ENCODE data around the gene NTRK3.

NTRK3 gene

GRCh38 chr15:87981969-87982368 is 274.6 kb downstream of the NTRK3 start:
- DNase-seq (ENCODE audit: low spot score): no peak

DNA sequence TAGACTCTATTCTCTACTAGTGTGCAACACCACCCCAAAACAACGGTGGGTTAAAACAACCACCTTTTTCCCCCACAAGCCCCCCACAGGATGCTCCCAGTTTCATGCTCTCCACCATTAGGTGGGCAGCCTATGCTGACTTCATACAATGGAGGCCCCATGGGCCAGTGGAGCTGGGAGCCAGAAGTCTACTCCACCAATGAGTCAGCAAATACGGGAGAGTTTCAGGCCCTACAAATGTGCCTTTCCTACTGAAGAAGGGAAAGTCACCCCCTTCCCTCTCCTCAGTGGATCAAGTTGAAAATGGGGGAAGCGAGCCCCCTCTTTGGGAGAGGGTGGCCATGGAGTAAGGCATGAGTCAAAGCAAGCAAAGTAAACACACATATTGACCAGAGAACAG is 278.6 kb downstream of the NTRK3 start:
- DNase-seq (ENCODE audit: low spot score): no peak

DNA sequence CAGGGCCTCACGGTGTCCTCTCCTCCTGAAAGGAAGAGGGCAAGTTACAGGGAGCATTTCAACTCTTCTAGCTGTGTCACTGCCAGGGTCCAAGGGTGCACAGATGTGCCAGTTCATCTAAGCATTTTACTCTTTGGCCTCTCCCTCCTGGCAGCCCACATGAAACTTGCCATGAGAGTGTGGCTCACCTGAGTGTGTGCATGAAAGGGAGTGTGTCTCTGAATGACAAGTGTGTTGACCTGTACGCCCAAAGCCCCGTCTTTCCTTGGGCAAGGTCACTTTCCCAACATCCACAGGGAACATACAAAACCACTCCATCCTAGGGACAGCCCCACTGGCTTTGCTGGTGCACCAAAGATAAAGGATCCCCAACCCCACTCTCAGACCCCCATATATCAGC is 280.0 kb downstream of the NTRK3 start:
- no peak for DNase-seq (ENCODE audit: low spot score)

DNA sequence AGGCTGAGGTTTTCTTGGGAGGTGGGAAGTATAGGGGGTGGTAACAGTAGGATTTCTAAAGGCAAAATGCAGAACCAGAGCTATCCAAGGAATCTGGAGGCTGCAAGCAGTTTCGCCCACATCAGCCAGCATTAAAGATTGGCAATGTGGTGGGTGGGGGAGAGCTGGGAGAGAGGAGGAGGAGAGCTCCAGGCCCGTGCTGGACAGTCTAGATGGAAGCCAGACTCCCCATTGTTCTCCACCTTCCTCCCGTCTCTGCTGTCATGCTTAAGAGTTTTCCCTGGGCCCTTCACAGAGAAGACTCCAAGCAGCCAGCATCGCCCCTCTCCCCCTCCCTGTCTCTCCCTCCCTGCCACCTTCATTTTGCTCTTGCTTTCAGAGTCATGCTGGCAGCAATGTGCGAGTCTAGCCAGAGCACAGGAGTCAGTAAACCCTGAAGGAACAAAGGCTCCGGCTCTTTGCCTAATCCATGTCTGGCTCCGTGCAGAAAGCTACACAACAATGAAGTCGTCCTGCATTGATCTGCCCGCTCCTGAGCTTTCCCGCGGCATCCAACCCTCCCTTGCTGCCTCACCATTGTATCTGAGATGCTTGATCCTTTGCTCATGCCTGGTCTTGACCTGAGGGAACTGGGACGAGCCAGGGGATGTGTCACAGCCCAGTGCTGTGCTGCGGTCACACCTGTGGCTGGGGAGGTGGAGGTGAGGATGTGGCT is 282.9 kb downstream of the NTRK3 start:
- DNase-seq (ENCODE audit: low spot score): no peak

DNA sequence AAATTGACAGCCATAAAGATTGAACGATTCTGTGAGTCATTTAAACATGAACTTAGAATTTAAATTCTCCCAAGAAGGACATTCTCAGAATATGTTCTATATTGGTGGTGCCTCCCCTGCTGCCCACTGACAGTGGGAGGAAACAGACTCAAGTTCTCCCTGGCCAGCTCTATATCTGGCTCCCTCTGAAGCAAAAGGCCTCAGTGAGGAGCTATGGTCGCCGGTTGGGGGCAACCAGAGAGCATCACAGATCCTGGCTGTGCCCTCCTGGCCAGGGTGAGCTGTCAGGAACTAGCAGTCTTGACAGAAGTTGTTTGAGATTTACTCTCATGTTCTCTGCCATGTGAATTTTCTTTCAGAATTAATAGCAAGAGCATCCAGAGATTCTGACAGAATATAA is 285.5 kb downstream of the NTRK3 start:
- DNase-seq (ENCODE audit: low spot score): no peak

DNA sequence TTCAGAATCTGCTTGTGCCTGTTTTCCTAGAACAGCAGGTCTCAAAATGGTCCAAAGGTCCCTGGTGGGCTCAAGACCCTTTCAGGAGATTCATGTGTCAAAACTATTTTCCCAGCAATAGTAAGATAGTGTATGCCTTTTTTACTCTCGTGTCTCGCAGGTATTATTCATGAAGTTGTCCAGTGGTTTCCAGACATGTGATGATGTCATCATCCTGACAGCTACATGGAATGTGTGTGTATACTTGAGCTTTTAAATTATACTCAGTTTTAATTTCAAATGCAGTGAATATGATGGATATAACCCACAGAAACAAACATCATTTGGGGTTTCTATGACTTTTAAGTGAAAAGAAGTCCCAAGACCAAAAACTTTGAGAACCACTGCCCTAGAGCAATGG is 288.6 kb downstream of the NTRK3 start:
- DNase-seq (ENCODE audit: low spot score): no peak

DNA sequence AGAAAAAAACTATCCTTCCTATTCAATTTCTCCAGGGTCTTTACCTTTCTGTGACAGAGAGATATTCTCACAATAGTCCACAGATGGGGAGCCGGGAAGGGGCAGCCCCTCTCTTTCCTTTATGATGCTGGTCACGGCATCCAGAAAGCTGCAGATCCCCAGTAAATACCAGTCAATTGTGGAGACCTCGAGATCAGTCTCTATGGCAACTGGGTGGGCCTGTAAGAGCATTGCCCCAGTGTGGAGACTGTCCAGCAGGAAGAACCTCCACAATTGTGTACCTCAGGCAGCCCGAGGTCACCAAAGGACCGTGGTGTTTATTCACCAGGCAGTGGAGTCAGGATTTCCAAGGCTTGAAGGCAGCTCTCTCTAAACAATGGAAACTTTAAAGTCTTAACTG is 291.2 kb downstream of the NTRK3 start:
- no peak for DNase-seq (ENCODE audit: low spot score)

- no peak for DNase-seq (ENCODE audit: low spot score)
Measured at GRCh38 chr15:87962428-87962827, 294.1 kb downstream of the NTRK3 start.

DNA sequence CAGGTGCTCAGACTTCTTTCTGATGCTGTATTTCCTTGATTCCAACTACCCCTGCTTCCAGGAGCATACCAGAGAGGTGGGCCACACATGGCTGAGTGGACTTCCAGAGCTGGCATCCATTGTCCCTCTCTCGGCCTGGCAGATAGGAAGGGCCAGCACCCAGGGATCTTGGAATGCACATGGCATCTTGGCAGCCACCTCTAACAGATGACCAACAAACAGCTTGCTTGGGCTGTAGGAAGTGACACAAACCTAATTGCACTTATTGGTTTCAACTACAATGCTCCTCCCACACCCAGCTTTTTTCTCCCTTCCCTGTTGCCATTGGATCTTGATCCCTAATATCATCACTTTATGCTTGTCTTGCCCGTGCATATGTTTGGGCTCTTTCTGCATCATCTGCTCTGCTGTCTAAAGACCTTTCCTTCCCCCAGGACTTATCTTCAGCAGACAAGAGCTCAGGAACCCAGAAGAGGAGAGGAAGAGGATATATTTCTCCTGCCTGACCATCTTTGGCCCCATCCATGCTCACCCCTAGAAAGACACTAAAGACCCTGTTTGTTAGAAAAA is 294.6 kb downstream of the NTRK3 start:
- DNase-seq (ENCODE audit: low spot score): no peak

- no peak for DNase-seq (ENCODE audit: low spot score)
Measured at GRCh38 chr15:87959662-87960061, 296.9 kb downstream of the NTRK3 start.

DNA sequence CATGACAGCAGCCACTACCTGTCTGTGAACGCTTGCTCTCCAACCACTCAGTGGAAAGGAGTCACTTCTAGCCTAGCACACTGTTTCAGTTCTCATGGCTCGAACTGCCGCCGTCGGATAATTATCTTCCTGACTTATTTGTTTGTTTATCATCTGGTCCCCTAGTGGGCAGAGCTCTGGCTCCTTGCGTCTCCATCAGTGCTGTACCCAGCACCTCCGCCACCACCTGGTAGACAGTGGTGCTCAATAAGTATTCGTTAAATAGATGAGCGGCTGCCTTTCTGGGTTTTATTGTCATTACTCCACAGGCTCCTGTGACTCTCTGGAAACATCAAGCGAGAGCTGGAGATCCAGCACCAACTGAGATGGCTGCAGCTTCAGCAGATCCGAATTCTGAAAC is 297.5 kb downstream of the NTRK3 start:
- DNase-seq (ENCODE audit: low spot score): no peak

- no peak for DNase-seq (ENCODE audit: low spot score)
Measured at GRCh38 chr15:87955284-87955909, 301.1 kb downstream of the NTRK3 start.

DNA sequence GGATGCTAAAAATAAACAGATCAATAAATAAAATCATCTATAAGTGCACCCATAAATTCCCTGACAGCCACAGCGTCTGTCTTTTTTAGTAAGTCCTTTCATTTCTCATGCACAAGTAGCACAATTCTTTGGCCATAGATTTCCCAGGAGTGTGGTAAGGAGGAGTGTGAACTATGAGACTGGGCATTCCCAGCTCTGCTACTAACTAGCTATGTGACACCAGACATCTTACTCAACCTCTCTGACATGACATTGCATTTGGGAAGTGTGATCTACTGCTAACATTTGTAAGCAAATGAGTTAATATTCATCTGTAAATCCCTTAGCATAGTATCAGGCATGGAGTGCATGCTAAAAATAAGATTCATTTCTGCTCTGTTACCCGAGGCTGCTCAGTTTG is 301.7 kb downstream of the NTRK3 start:
- peak; percentile 34 for DNase-seq (ENCODE audit: low spot score)

GRCh38 chr15:87952736-87953287 is 303.7 kb downstream of the NTRK3 start:
- no peak for DNase-seq (ENCODE audit: low spot score)

- DNase-seq (ENCODE audit: low spot score): peak; percentile 23
Measured at GRCh38 chr15:87949575-87950223, 306.8 kb downstream of the NTRK3 start.

- no peak for DNase-seq (ENCODE audit: low spot score)
Measured at GRCh38 chr15:87949151-87949574, 307.4 kb downstream of the NTRK3 start.

- DNase-seq (ENCODE audit: low spot score): no peak
Measured at GRCh38 chr15:87947560-87947959, 309.0 kb downstream of the NTRK3 start.

DNA sequence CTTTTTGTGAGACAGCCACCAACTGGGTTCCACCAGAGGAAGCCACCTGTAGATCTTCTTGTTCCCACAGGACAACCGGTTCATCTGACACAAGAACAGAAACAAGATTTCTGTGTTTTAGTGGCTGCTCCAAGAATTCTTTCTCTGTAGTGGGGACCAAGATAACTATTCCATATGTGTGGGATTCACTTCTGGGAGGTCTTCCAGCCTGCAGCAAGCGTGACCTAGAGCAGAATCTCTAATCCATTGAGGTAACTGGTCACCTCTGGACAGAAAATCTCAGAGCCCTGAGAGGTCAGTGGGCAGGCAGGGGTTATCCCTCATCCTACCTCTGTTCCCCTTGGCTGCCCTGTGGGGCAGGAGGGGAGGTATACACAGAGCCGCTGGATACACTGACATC is 311.3 kb downstream of the NTRK3 start:
- DNase-seq (ENCODE audit: low spot score): no peak

GRCh38 chr15:87944691-87945090 is 311.8 kb downstream of the NTRK3 start:
- no peak for DNase-seq (ENCODE audit: low spot score)

- DNase-seq (ENCODE audit: low spot score): no peak
Measured at GRCh38 chr15:87944050-87944449, 312.5 kb downstream of the NTRK3 start.

DNA sequence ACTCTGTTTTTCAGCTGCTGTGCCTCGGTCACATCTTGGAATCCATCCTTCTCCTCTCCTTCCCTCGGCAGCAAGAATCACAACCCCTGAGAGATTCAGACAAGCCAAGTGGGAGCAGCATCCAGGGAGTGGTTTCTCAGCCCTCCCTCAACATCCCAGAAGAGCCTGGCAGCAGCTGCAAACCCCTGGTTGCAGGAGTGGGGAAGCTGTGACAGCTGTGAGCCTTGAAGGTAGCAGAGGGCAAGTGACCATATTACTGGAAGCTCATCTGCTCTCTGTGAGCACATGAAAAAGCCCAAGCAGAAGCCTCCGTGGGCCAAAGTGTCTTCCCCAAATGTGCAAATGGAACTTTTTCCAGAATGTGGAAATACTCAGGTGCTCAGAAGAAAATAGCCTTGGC is 312.9 kb downstream of the NTRK3 start:
- DNase-seq (ENCODE audit: low spot score): no peak

GRCh38 chr15:87942316-87942715 is 314.2 kb downstream of the NTRK3 start:
- DNase-seq (ENCODE audit: low spot score): no peak

GRCh38 chr15:87941606-87942005 is 314.9 kb downstream of the NTRK3 start:
- DNase-seq (ENCODE audit: low spot score): no peak

Data from AG20443 (cell line).